Heart left ventricle (tissue), 13 donors: Measurements from ENCODE around the gene MED27.

Experiments
- POLR2A ChIP-seq, 2 donors: fragments of 450-650 bp; IDR thresholded peaks; one replicate each; pipeline ENCODE4 v1.6.1; 2017; ENCODE audit warnings: antibody characterized with exemption in 2 of 2, mild to moderate bottlenecking in 2 of 2, moderate library complexity in 2 of 2
- TF ChIP-seq, protein P1 (sequence below), 12 donors: fragments of 200-600 bp; sonication (generic) in 4 of 12; IDR thresholded peaks; one replicate each; pipeline versions ENCODE4 v1.5.0 to v1.8.0; 2018 to 2022; ENCODE audit warnings: antibody characterized with exemption in 12 of 12, mild to moderate bottlenecking in 5 of 12
- donor health status: ischemic (EF 13 %, LVEDD 7.1; RV severe dilation, severe dysfunction).
- donor health status: DM: no; HTN: yes; CAD: no.
- donor health status: DM: no; HTN: no; CAD: no.
- donor health status: ischemic (EF 25% LVEDD 6.9; RV normal size, moderate dysfunction).
- donor health status: ischemic (EF 25% LVEDD 5.7; RV mildly dilated, moderate dysfunction).
- donor health status: ischemic (EF 35%, LVEDD 5.7; RV mildly dilated, moderate dysfunction).
- donor health status: nonischemic (EF 11% LVEDD 7.7; RV severe dilation, severe dysfunction).
- donor health status: DM: yes; HTN: yes; CAD: no.
- donor health status: PGD.
- donor health status: ischemic (EF 29% LVEDD 5.4; RV normal size, mild dysfunction).
- donor health status: nonischemic (EF 23%, LVEDD 6.1; RV moderate dilation, normal function).

DNA sequence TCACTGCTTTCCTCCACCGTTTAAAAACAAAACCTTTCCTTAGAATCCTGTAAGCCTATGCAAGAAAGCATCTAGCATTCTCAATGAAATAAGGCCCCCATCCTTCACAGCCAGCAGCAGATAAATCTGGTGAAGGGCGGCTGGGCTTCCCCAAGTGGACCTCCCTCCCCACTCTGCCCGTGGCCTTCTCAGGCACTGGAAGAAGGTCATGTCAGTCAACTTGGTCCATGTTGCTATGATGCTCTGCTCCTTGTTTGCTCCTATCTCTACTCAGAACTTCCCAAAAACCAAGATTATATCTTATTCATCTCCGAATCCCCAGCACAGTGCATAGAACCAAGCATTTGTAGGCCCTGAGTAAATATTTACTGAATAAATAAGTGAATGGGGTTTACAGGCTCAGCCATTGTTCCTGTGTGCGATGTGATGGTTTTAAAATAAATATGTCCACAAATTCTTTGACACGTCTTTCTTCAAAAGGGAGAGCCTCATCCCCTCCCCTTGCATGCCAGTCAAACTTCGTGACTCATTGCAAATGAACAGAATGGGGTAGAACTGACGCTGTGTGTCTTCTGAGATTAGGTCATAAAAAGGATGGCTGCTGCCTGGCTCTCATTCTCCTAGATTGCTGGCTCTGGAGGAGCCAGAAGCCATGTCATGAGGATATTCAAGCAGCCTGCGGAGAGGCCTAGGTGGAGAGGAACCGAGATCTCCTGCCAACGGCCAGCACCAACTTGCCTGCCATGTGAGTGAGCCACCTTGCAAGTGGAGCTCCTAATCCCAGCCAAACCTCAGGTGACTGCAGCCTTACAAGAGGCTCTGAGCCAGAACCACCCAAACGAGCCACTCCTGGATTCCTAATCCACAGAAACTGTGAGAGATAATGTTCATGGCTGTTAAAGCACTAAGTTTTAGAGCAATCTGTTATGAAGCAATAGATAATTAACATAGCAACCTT is 70.5 kb downstream of the MED27 start:
- TF ChIP-seq, protein P1, sequence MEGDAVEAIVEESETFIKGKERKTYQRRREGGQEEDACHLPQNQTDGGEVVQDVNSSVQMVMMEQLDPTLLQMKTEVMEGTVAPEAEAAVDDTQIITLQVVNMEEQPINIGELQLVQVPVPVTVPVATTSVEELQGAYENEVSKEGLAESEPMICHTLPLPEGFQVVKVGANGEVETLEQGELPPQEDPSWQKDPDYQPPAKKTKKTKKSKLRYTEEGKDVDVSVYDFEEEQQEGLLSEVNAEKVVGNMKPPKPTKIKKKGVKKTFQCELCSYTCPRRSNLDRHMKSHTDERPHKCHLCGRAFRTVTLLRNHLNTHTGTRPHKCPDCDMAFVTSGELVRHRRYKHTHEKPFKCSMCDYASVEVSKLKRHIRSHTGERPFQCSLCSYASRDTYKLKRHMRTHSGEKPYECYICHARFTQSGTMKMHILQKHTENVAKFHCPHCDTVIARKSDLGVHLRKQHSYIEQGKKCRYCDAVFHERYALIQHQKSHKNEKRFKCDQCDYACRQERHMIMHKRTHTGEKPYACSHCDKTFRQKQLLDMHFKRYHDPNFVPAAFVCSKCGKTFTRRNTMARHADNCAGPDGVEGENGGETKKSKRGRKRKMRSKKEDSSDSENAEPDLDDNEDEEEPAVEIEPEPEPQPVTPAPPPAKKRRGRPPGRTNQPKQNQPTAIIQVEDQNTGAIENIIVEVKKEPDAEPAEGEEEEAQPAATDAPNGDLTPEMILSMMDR (IDR thresholded peaks at IDR 0.05) = no peak
- TF ChIP-seq POLR2A (IDR thresholded peaks at IDR 0.05) = no peak
